Activated T-cell treated with anti-CD3 and anti-CD28 coated beads for 24 hours (primary cell): ENCODE results near the gene TBC1D2.
"Not testable (repeated sequence)": the region's sequence is repeated elsewhere in the genome, so short reads cannot be mapped to it uniquely, and the experiment has no call there.

Experiments used
- DNase-seq: peaks from one replicate; pipeline ENCODE4 v3.0.0-alpha.2; 2020; ENCODE audit warnings: low read depth

TBC1D2 gene

GRCh38 chr9:98187926-98188325 is 67.5 kb downstream of the TBC1D2 start:
- DNase-seq: no peak

- DNase-seq: no peak
Observed at GRCh38 chr9:98186236-98186635, 69.2 kb downstream of the TBC1D2 start.

DNA sequence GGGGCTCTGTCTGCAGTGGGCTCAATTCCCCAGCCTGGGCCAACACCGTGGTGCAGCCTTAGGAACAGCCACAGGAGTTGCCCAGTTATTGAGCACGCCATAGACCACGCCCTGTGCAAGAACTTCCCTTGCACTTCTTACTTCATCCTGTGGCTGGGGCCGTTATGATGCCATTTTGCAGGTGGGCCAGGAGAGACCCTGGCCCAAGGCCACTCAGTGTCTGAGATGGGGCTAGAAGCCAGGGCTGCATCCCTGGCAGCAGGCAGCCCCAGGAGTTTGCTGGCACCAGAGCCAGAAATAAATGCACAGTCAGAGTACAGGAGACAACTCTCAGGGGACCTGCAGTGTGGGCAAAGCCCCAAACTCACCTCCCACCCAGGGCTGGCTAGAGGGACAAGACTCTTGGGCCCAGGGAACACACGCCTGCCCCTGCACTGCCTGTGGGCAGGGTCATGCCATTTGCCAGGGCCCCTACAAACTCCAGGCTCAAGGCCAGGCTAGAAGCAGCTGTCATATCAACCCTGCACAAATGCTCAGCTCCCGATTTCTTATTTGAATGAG is 69.8 kb downstream of the TBC1D2 start:
- no peak for DNase-seq

GRCh38 chr9:98185021-98185567 is 70.4 kb downstream of the TBC1D2 start:
- no peak for DNase-seq

GRCh38 chr9:98184326-98184725 is 71.1 kb downstream of the TBC1D2 start:
- no peak for DNase-seq

DNA sequence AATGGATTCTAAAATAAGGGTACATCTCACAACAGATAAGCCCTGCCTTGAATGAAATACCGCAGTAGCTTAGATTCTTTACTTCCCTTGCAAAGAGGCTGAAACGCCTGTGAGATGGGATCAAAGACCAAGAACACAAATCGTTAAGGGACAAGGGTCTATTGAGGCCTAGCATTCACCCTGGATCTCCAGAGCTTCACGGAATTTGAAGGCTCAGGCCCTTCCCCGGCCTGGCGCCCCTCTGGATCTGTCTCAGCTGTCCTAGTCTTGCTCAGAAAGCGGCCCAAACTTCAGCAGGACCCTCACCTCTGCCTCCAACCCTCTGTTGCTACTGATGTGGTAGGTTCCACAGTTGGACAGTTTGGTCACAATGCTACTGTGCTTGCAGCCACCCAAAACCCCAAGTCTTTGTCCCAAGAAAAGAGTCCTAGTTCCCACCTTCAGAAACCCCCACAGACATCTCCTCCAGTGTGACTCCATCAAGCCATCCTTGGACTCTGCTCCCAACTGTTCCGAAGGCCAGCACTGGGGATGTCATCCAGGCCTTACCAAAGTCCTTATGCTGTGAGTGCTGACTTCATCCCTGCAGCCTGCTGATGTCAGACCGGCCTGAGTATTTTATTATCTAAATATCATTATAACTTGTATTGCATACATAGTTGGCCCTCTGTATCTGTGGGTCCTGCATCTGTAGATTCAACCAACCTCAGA is 72.4 kb downstream of the TBC1D2 start:
- no peak for DNase-seq

DNA sequence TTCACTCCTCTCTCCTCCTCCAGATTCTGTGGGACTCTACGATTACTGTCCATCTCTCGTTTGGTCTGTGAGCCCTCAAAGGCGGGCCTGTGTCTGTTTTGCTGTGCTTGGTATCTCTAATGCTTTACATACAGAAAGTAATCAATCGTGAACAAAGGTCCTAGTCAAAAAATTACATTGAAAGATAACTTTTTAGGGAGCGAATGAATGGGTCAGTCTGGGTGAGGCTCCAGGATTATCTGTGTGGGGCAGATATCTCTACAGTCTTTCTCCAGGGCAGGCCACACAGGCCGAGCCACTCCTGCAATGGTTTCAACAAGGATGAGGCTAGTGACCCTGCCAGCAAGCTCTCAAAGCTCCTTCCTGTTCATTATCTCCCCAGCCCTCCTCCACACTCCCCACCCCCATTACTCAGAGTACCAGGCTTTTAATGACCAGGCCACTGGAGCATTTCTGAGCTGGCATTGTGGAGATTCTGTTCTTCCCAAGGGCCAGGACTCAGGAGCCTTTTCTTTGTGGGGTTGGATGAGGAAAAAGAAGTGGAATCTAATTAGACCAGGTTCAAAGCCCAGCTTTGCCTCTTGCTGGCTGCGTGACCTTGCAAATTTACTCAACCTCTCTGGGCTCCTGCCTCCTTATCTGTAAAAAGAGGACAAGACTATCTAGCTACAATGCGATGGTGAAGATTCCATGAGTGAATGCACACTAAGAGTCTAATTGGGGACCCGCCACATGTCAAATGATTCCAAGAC is 73.2 kb downstream of the TBC1D2 start:
- no peak for DNase-seq

DNA sequence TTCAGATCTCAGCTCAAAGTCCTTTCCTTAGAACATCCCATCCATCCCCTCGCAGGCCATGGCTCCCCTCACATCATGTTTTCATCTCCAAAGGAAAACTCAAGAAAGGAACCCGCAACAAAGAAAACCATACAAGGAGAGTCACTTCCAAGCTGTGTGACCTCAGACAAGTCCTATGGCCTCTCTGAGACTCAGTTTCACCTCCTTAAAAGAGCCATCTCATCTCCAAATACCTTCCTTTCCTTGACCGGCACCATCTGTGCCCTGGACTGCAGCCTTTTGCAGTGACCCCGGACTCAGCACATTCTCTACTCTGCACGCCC is 73.7 kb downstream of the TBC1D2 start:
- DNase-seq: no peak

DNA sequence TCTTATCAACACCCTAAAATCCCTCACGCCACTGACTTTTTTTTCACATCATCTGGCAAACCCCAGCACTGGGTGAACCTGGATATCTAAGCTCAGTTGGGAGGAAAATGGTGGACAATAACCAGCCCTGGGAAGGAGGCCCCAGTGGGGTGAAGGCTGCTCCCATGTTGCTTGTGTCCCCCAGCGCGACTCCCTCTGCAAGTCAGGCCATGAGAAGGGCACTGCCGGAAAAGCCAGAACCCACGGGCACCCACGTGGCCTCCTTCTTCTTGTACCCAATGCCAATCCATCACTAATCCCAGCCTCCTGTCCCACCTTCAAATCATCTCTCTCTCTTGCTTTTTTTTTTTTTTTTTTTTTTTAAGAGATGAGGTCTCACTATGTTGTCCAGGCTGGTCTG is 74.5 kb downstream of the TBC1D2 start:
- DNase-seq: no peak

GRCh38 chr9:98178874-98179850 is 76.3 kb downstream of the TBC1D2 start:
- no peak for DNase-seq

DNA sequence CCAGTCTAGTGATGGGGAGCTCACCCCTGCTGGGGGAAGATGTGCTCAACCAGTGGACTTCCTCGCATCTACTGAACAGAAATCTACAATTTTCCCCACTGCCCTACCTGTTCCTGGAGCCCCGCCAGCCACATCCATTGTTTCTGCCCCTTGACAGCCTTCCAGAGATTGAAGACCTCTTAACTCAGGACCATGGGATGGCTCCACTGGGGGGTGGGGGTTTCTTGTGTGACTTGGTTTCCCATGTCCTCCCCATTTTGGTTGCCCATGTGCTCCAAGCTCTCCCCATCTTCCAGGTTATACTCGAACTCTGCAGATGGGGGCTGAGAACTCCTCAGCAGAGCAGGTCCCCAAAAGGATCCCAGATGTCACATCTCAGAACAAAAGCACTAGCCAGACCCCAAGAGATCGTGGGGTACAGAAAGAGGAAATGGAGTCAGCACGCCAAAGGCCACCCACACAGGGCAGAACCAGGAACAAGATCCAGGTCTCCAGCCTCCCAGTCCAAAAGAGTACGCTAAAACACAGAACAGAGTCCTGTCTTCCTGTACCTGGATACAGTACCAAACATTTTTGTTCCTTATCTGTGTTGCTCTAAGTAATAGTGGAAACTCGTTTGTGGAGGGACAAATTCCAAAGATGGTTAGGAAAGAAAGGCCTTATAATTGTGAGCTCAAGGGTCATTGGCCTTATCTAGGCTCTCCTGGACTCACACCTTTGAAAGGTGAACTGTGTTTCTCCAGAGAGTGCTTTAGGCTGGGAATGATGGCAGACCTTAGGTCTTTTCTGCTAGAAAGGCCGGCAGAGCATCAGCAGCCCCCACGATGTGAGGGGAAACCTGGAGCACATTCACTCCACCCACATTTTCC is 78.8 kb downstream of the TBC1D2 start:
- DNase-seq: no peak

GRCh38 chr9:98175762-98176161 is 79.7 kb downstream of the TBC1D2 start:
- DNase-seq: no peak

- DNase-seq: no peak
Observed at GRCh38 chr9:98175028-98175569, 80.3 kb downstream of the TBC1D2 start.

GRCh38 chr9:98174502-98174918 is 80.9 kb downstream of the TBC1D2 start:
- DNase-seq: not testable (repeated sequence)

- no peak for DNase-seq
Observed at GRCh38 chr9:98173181-98173580, 82.3 kb downstream of the TBC1D2 start.

- no peak for DNase-seq
Observed at GRCh38 chr9:98172604-98173003, 82.8 kb downstream of the TBC1D2 start.

DNA sequence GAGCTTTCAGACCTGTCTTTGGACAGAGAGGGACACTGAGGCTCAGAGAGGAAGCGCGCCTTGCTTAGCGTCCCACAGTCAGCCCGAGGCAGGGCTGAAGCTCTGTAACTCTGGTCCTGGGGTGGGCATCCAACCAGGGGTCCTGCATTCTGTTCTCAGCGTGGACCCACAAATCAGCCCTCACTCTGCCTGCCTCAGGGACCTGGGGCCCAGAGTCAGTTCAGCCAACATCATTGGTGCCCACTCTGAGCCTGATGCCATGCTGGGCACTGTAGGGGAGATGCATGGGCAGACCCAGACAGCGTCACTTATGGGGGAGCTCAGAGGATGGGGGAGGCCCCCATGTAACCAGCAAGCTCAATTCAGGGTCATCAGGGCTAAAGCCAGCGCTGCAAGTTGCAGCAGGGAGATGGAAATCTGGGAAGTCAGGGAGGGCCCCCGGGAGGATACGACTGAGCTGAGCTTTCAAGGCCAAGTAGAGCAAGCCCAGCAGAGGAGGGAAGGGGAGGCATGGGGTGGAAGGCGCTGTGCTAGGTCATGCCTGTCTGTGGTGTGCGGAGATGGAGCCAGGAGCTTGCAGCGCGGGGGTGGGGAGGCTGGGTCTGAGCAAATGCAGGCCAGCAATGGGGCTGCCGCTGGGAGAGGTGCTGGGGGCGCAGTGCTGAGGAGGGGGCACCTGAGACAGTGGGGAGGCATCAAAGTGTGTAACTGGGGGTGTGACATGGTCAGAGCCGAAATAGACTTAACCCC is 84.1 kb downstream of the TBC1D2 start:
- no peak for DNase-seq

- DNase-seq: no peak
Observed at GRCh38 chr9:98168941-98169488, 86.4 kb downstream of the TBC1D2 start.

DNA sequence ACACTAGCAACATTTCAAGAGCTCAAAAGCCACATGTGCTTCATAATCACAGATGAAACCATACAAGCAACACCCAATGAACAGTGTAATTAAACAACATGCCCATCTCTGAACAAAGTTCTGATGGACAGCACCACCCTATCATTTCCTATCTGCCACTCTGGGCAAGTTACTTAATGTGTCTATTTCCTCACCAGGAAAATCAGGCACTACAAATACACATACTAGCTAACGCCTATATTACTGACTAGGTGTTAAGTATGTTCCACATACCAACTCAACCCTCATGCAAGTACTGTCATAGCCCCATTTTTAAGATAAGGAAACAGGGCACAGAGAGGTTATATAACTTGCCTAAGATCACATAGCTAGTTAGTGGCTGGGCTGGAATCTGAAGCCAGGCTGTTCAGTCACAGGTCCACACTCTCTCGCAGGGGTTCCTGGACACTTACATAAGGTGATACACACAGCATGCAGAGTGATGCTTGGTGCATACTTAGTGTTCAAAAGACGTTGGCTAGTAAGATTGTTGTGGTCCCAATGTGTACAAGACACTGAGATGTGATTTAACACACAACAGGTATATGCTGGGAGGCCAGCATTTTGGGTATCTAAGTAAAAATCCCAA is 87.2 kb downstream of the TBC1D2 start:
- no peak for DNase-seq
